Sigmoid colon (tissue), 4 donors: ENCODE measurements around the gene FAM180A.

ENCODE experiments used
- POLR2A ChIP-seq, 2 donors: fragments of 450-650 bp; IDR thresholded peaks; one replicate each; pipeline ENCODE4 v1.6.1; 2016; ENCODE audit warnings: antibody characterized with exemption in 2 of 2, mild to moderate bottlenecking in 2 of 2, moderate library complexity in 2 of 2
- POLR2AphosphoS5 ChIP-seq, 4 donors: sonication (generic); formaldehyde crosslinking; IDR thresholded peaks; one replicate each; pipeline ENCODE4 v1.6.1; 2017; ENCODE audit warnings: antibody characterized with exemption in 4 of 4
- TF ChIP-seq, protein P1 (sequence below), 4 experiments: fragments of 450-650 bp in 3 of 4; fragments of 200-600 bp in 1 of 4; IDR thresholded peaks; one replicate each; pipeline ENCODE4 v1.5.1; 2016 to 2019; ENCODE audit warnings: antibody characterized with exemption in 4 of 4, mild to moderate bottlenecking in 3 of 4, moderate library complexity in 2 of 4

DNA sequence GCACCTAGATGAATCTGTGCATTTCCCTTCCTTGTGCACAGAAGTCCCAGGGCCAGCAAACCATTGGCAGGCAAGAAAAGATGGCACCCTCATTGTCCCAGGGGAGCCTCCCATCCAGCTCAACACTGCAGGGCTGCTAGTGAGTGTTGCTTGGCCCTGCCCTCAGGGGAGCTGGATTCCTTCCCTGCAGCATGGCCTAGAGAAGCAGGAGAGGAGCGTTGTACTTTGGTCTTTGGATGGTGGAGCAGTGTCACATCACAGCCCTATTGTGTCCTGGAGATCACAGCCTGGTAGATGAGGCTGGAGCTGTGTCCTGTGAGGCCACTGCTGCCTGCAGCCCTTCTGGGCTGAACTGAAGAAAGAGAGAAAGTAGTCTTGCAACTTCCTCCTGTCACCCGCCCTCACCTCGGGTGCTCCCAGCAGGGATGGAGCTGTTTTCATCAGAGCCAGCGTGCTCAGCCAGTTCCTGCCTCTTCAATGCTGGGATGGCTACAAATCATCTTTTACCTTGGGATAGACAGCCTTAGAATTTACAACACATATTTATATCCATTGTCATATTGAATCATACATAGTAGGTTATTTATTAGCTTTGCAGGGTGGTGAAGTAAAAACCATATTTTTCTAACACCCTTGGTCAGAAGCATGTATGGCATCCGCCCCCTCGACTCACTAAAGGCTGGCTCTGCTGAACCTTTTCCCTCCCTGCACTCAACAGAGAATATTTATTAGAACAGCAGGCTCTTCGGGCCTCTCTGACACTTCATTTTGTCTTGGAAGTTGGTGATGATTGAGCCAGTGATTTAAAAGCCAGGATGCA, 43.1 kb upstream of the FAM180A start:
- TF ChIP-seq POLR2AphosphoS5 (IDR thresholded peaks at IDR 0.05) (no peak), POLR2A (IDR thresholded peaks at IDR 0.05) (no peak)
- TF ChIP-seq, protein P1, sequence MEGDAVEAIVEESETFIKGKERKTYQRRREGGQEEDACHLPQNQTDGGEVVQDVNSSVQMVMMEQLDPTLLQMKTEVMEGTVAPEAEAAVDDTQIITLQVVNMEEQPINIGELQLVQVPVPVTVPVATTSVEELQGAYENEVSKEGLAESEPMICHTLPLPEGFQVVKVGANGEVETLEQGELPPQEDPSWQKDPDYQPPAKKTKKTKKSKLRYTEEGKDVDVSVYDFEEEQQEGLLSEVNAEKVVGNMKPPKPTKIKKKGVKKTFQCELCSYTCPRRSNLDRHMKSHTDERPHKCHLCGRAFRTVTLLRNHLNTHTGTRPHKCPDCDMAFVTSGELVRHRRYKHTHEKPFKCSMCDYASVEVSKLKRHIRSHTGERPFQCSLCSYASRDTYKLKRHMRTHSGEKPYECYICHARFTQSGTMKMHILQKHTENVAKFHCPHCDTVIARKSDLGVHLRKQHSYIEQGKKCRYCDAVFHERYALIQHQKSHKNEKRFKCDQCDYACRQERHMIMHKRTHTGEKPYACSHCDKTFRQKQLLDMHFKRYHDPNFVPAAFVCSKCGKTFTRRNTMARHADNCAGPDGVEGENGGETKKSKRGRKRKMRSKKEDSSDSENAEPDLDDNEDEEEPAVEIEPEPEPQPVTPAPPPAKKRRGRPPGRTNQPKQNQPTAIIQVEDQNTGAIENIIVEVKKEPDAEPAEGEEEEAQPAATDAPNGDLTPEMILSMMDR (IDR thresholded peaks at IDR 0.05): no peak
